Stimulated activated CD4-positive, alpha-beta T cell treated with anti-CD3 and anti-CD28 coated beads, Interleukin-1b, Interleukin-23, amount 100 ng/mL, for 1 hour (primary cell): ENCODE measurements around the gene DLG2.
"Not testable (repeated sequence)": the region's sequence is repeated elsewhere in the genome, so short reads cannot be mapped to it uniquely, and the experiment has no call there.

Source experiments
- DNase-seq, 2 donors: peaks; one replicate each; pipeline ENCODE4 v3.0.0-alpha.2; 2020; ENCODE audit warnings: low read depth in 2 of 2

Gene DLG2

DNA sequence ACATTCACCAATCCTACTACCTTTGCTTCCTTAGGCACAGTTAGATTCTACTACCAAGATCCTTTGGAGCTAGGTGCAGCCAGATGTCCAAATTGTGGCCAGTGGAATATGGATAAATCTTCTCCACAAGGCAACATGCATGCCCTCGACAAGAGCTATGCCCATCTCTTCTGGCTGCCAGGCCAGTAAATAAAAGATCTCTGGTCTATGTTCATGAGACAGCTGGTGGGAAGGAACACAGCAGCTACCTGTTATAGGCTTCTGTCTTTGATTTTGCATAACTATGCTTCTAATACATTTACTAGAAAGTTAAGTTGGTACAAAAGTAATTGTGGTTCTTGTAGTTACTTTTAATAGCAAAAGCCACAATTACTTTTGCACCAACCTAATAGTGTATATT, 182.7 kb downstream of the DLG2 start:
- no peak for DNase-seq

DNA sequence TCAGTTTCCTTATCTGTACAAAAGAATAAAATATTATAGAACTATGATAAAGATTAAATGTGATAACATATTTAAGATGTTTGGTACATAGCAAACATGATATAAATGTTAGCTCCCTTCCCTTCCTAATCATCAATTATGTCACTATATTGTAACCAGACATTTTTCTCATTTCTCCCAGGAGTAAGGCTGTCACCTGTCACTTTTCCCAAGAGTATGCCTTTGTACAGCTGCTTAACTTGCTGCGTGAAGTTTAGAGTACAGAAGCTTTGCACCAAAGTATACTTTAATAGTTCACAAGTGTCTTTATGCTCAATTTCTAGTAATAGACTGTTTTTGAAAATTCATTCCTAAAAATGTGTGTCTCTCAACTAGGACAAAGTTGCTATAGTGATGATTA, 186.9 kb downstream of the DLG2 start:
- no peak for DNase-seq

DNA sequence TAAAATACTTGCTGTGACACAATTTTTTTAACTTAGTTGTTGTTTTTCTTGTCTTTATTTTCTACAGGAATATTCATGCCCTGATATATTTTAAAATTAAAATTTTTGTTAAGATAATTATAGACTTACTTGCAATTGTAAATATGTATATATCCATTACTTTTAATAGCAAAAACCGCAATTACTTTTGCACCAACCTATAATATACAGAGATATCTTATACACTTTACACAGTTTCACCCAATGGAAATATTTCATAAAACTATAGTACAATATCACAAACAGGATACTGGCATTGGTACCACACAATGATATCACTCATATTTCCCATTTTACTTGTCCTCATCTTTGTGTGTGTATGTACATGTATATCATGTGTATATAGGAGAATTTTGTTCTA, 188.8 kb downstream of the DLG2 start:
- DNase-seq, result no peak

DNA sequence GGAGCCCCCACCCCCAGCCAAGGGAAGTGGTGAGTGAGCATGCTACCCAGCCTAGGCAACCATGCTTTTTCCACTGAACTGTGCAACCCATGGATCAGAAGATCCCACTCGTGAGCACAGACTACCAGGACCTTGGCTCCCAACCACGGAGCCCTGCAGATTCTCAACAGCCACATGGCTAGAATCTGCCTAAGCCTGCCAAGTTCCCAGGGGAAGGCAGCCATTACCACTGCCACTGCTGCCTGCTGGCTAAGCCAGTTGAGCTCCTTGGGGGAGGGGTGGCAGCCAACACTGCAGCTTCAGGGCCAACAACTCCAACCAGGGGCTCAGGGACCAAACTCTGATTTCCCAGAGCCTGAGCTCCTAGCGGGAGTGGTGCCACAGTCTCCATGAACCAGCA, 195.8 kb downstream of the DLG2 start:
- no peak for DNase-seq

DNA sequence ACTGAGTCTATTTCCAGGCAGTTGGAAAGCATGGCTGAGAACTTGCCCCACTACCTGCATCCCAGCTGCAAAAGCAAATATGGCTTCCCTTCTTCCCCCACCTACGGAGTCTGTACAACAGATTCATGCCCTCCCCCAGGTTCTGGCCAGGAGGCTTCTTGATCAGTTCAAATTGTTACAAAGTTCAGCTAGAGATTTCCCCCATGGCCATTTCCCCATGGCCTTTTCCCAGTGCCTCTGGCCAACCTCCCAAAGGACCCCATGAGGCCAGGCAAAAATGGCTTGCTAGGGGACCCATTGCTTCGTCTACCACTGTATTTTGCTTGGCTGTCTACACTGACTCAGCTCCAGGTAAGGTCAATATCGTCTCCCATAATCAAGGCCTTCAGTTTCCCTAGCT, 203.3 kb downstream of the DLG2 start:
- DNase-seq, result no peak

DNA sequence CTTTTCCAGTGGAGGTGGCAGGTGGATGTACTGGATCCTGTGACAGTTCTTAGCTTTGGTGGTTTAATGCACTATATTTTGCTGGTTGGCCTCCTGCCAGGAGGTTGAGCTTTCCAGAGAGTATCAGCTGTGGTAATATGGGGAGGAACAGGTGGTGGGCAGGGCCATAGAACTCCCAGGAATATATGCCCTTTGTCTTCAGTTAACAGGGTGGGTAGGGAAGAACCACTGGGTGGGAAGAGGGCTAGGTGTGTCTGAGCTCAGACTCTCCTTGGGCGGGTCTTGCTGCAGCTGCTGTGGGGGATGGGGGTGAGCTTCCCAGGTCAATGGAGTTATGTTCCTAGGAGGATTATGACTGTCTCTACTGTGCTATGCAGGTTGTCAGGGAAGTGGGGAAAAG, 203.8 kb downstream of the DLG2 start:
- DNase-seq, result no peak

DNA sequence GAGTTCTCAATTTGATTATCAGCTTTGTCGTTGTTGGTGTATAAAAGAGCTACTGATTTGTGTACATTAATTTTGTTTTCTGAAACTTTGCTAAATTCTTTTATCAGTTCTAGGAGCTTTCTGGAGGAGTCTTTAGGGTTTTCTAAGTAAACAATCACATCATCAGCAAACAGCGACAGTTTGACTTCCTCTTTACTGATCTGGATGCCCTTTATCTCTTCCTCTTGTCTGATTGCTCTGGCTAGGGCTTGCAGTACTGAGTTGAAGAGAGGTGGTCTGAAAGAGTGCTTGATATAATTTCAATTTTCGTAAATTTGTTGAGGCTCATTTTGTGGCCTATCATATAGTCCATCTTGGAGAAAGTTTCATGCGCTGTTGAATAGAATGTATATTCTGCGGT, 213.0 kb downstream of the DLG2 start:
- no peak for DNase-seq

DNA sequence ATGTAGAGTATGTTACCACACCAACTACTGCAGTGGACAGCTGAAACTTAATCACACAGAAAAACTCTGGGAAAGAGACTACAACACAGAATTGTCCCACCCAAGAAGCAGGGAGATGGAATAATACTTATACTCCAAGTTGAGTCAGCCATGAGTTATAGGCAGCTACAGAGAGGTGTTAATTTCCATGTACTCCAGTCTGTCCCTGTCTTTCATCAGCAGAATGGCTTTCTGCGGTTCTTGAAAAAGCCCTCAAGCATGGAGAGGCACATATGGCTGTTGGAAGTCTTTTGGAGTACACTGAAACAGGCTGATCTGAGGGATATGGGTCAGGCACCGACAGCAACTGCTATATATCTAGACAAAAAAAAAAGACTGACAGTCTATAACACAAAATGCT, 219.5 kb downstream of the DLG2 start:
- no peak for DNase-seq

DNA sequence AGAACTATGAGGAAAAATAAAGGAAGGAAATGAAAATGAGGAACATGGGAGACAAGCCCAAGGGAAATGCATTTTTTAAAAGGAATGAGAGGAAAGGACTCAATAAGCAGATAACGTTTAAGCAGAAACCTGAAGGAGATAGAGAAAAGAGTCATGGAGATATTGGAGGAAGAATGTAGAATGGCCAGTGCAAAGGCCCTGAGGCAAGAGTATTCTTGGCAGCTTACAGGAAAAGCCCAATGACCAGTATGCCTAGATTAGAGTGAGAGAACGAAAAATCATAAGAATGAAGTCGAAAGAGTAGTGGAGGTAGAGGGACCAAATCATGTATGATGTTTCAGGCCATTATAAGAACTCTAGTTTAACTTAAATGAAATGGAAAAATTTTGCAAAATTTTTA, 220.3 kb downstream of the DLG2 start:
- DNase-seq, result no peak

DNA sequence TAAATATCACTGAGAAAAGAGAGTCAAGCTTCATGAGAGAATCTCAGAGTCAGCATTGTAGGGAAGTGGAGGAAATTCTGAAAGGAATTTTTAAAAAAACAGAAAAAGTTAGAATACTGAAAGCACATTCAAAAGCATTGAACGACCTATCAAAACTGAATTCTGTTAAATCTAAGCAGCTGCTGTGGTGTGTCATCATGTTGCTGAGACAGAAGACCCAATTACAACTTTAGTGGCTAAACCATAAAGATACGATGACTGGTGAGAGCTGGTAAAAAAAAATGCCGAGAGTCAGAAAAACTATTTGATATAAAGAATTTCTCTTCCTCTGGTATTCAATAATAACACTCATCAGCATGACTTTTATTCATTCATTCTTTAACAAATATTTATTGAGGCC, 220.8 kb downstream of the DLG2 start:
- no peak for DNase-seq

DNA sequence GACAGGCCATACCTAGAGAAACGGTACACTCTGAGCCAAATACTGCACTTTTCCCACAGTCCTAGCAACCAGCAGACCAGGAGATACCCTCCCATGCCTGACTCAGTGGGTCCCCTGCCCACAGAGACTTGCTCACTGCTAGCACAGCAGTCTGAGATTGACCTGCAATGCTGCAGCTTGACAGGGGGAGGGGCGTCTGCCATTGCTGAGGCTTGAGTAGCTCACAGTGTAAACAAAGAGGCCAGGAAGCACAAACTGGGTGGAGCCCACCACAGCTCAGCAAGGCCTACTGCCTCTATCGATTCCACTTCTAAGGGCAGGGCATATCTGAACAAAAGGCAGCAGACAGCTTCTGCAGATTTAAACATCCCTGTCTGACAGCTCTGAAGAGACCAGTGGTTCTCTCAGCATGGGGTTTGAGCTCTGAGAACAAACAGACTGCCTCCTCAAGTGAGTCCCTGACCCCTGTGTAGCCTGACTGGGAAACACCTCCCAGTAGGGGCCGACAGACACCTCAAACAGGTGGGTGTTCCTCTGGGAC, 231.6 kb downstream of the DLG2 start:
- DNase-seq, result not testable (repeated sequence)

DNA sequence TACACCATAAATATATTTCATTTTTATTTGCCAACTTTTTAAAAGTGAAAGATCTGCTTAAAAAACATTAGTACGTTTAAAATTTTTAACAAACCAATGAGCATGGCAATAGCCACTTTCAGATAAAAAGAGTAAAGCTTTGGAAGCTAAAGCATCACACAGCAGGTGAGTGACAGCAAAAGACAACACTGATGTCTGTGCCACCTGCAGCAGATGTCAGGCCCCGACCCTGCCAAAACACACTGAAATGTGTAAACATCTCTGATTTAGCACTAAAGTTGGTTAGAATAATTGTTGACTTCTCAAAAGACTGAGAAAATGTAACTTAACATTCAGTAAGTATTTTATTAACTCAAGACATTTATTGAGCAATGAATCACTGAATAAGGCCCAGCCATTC, 232.9 kb downstream of the DLG2 start:
- no peak for DNase-seq

DNA sequence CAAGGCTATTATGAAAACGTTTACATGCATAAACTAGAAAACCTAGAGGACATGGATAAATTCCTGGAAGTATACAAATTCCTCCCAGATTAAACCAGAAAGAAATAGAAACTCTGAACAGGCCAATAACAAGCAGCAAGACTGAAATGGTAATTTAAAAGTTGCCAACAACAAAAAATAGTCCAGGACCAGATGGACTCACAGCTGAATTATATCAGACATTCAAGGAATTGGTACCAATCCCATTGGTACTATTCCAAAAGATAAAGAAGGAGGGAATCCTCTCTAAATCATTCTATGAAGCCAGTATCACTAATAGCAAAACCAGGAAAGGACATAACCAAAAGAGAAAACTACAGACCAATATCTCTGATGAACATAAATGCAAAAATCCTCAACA, 236.0 kb downstream of the DLG2 start:
- DNase-seq, result no peak

DNA sequence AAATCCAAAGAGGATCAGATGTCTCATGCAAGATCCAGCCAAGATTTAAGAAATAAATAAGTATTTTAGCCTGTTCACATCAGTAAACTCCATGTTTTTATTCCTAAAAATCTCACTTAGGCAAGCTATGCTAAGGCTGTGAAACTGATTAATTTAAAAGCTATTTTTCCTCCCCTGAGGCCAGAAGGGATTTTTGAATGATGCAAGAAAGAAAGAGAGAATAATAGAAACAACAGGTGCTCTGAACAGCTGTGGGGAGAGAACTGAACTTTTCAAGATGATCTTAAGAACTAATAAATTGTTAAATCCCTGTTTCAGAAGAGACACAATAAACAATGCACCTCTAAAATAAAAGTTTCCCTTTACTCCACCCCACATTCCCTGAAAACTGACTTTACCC, 241.6 kb downstream of the DLG2 start:
- no peak for DNase-seq

DNA sequence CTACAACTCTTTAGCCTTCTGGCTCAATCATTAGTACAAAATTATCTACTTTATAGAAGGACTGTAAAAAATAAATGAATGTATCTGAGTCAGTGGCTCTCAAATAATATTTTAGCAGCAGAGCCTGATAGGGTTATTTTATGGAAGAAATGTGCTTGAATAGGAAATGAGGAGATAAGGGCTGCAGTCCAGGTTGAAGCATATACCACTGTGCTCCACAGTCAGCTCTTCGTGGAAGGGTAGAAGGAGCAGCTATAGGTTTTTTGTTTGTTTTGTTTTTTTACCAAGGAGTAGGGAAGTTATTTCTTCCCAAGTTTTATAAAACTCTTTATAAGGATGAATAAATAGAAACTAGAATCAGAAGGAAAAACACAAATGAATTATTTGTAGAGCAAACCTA, 242.0 kb downstream of the DLG2 start:
- no peak for DNase-seq

DNA sequence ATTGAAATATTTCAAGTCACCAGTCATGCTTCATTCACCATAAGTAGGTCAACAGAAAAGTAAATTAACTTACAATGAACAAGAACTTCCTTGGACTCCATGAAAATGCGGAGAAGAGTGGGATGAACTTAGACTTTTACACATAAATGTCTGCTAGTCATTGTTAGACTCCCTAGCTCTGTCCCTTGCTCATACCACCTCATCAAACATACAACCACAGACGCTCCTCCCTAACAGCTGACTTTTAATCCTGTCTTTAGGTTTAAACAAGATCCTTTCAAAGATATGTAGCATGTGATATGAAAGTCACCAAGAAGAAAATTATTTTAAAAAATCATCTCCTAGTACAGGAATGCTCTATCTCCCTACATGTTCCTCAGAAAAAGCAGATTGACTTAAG, 248.1 kb downstream of the DLG2 start:
- DNase-seq, result no peak

DNA sequence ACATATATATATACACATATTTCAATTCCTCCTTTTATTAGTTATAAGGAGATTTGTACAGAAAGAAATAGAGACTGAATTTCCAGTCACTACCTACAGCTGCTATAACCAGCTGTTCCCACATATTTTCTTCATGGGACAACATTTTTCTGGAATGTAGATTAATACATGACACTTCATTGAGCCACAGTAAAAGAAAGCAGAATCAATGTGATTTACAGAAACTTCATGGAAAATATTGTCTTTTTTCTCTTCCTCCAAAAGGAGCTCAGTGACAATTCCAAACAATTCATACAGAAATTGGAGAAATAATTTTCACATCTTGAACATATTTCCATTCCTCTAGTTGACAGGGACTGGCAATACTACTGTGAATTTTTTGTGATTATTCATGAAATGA, 249.2 kb downstream of the DLG2 start:
- no peak for DNase-seq

DNA sequence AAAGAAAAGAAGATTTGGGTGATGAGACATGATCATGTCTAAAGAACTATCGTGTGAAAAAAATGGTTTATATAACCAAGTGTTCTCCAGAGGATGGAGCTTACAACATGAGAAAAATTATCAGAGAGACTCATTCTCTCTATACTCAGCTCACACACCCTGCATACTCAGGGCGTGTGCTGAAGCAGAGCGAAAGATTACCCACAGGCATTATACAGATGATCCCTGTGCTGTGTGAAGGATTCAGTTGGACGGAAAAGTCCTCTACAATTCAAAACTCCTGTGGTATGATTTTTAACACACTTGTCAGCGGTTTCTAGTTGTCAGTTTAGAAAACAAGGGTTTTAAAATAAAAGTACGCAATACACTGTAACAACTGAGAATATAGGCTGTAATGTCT, 267.3 kb downstream of the DLG2 start:
- no peak for DNase-seq

DNA sequence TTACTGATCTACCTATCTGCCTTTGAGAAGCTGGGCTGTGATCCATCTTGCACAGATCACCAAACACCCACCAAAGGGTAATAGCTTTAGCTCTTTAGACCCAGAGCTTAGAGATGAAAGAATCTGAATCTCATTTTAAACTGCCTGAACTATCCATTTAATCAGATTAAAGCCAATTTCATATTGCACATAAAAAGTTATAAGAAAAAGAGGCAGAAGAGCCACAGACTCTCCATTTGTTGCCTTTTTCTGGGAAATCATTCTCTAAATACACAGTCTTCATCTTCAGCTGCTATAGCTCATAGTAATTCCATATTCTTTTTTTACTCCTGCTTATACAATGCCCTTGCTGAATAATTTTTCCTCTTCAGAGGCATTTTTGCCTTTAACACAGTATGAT, 271.2 kb downstream of the DLG2 start:
- no peak for DNase-seq

DNA sequence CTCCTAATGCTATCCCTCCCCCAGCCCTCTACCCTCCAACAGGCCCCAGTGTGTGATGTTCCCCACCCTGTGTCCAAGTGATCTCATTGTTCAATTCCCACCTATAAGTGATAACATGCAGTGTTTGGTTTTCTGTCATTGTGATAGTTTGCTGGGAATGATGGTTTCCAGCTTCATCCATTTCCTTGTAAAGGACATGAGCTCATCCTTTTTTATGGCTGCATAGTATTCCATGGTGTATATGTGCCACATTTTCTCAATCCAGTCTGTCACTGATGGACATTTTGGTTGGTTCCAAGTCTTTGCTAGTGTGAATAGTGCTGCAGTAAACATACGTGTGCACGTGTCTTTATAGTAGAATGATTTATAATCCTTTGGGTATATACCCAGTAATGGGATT, 277.6 kb downstream of the DLG2 start:
- not testable (repeated sequence) for DNase-seq

DNA sequence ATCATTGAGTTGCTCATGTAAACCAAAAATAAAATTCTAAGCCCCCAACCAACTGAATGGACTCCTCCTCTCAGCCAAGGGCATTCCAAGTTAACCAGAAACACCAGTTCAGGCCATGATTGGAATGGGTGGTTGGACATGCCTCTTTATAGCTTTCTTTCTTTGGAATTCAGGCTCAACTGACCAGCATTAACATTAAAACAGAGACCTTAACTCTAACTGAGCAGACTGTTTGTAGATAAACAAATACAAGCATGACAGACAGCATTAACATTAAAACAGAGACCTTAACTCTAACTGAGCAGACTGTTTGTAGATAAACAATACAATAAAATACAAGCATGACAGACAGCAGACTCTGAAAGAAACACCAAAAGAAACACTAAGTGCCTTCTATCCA, 278.2 kb downstream of the DLG2 start:
- DNase-seq, result no peak

DNA sequence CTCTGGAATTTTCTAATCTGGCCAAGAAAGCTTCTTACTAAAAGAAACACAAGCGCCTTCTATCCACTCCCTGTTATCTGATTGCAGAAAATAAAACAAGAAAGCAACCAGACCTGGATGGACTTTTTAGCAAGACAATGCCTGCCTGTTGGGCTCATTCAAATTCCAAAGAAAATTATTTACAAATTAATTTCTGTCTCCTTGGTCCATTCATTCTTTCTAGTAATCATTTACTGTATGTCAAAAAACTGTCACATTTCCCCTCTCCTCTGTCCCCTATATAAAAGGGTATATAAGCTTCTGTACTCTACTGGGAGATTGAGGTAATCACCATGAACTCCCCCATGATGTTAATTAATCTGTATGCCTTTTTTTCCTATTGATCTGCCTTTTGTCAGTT, 279.9 kb downstream of the DLG2 start:
- no peak for DNase-seq

DNA sequence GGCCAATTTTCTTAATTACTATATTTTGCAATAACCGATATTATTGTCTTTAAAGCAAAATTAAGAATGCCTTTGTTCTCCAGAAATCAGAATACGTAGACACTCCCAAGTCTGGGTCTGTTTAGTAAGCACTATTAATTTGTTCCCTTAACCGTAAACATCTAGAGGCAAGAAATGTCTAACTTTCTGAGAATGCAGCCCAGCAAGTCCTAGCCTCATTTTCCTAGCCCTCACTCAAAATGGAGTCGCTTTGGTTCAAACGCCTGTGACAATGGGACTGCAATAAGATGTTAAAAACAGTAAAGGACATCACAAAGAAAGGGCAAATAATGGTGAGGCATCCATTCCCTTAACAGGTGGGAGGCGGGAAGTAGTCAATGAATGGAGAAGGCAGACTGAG, 280.7 kb downstream of the DLG2 start:
- DNase-seq, result no peak

DNA sequence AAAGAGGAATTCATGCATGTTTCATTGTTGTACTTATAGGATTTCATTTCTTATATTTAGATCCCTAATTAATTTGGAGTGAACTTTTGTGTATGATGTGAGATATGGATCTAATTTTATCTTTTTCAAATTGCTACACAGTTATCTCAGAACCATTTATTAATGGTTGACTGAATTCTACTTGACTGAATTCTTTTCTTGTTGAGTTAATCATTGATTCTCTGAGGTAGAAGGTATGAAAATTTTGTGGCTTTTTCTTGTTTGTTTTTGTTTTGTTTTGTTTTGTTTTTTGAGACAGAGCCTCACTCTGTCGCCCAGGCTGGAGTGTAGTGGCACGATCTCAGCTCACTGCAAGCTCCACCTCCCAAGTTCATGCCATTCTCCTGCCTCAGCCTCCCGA, 286.3 kb downstream of the DLG2 start:
- DNase-seq, result not testable (repeated sequence)

DNA sequence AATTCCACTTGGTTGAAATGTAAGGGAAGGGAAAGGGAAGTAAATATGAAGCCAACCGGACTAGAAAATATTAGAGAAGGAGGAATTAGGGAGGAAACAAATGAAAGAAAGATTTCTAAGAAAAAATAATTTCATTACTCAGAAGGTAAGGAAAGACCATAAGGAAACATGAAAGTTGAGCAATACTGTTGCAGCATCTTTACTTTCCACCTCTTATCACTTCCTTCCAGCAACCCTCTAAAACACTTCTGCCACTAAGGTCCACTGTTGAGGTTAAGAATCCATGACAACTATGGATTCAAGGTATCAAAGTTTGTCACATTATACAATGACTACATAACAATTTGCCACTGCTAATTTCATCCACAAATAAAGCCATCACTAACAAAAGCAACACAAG, 308.6 kb downstream of the DLG2 start:
- DNase-seq, result no peak
